OCI-LY1 (cell line): ENCODE results near the gene USP2.

Experiments
- EZH2 ChIP-seq: fragments of 200-600 bp; sonication (generic), shearing (Covaris generic); IDR thresholded peaks from 2 replicates; pipeline ENCODE4 v1.8.0; 2017; ENCODE audit warnings: borderline replicate concordance, mixed run types, mild to moderate bottlenecking, antibody characterized with exemption, low read length, moderate library complexity, mixed read lengths
- TF ChIP-seq, protein P1 (sequence below): fragments of 200-600 bp; sonication (generic), shearing (Covaris generic); IDR thresholded peaks from 2 replicates; pipeline ENCODE4 v1.5.1; 2017; ENCODE audit warnings: mild to moderate bottlenecking, antibody characterized with exemption, low read length, moderate library complexity, mixed read lengths

- TF ChIP-seq, protein P1, sequence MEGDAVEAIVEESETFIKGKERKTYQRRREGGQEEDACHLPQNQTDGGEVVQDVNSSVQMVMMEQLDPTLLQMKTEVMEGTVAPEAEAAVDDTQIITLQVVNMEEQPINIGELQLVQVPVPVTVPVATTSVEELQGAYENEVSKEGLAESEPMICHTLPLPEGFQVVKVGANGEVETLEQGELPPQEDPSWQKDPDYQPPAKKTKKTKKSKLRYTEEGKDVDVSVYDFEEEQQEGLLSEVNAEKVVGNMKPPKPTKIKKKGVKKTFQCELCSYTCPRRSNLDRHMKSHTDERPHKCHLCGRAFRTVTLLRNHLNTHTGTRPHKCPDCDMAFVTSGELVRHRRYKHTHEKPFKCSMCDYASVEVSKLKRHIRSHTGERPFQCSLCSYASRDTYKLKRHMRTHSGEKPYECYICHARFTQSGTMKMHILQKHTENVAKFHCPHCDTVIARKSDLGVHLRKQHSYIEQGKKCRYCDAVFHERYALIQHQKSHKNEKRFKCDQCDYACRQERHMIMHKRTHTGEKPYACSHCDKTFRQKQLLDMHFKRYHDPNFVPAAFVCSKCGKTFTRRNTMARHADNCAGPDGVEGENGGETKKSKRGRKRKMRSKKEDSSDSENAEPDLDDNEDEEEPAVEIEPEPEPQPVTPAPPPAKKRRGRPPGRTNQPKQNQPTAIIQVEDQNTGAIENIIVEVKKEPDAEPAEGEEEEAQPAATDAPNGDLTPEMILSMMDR = no peak
- TF ChIP-seq EZH2 = no peak
These were observed 686 bp downstream of the USP2 start for GRCh38 chr11:119380827-119381180.
